IMR-90 (cell line): ENCODE measurements around the gene BSDC1.

Experiments
- BHLHE40 ChIP-seq: fragments of 150-350 bp; IDR thresholded peaks from 2 replicates; pipeline ENCODE4 v1.6.1; 2016; ENCODE audit warnings: mild to moderate bottlenecking, low read depth, low read length
- CHD1 ChIP-seq: IDR thresholded peaks from 2 replicates; pipeline ENCODE4 v1.6.1; 2012; ENCODE audit warnings: low read depth, low read length, improper control_type of control experiment
- CTCF ChIP-seq: conservative IDR thresholded peaks from 2 replicates; pipeline ENCODE4 v1.5.1; 2012; ENCODE audit warnings: mild to moderate bottlenecking, low read depth, low read length, improper control_type of control experiment
- ELK1 ChIP-seq: fragments of 150-350 bp; IDR thresholded peaks from 2 replicates; pipeline ENCODE4 v1.6.1; 2016; ENCODE audit warnings: low read depth, mild to moderate bottlenecking, low read length, moderate library complexity, borderline replicate concordance
- FOS ChIP-seq: fragments of 150-350 bp; IDR thresholded peaks from 2 replicates; pipeline ENCODE4 v1.6.1; 2016; ENCODE audit warnings: low read depth, low read length
- MAFK ChIP-seq: IDR thresholded peaks from 2 replicates; pipeline ENCODE4 v1.6.1; 2012; ENCODE audit warnings: low read depth, low read length, improper control_type of control experiment
- MAZ ChIP-seq: IDR thresholded peaks from 2 replicates; pipeline ENCODE4 v1.6.1; 2012; ENCODE audit warnings: low read depth, mild to moderate bottlenecking, low read length, improper control_type of control experiment, moderate library complexity, borderline replicate concordance
- POLR2A ChIP-seq: IDR thresholded peaks from 2 replicates; pipeline ENCODE4 v1.6.1; 2012; ENCODE audit warnings: mild to moderate bottlenecking, low read depth, low read length
- RAD21 ChIP-seq: IDR thresholded peaks from 2 replicates; pipeline ENCODE4 v1.6.1; 2012; ENCODE audit warnings: low read length, improper control_type of control experiment
- RCOR1 ChIP-seq: IDR thresholded peaks from 2 replicates; pipeline ENCODE4 v1.6.1; 2012; ENCODE audit warnings: mild to moderate bottlenecking, low read length, improper control_type of control experiment; ENCODE audit not compliant: insufficient replicate concordance
- RFX5 ChIP-seq: IDR thresholded peaks from 2 replicates; pipeline ENCODE4 v1.8.0; 2012; ENCODE audit warnings: low read depth, mild to moderate bottlenecking, low read length, moderate library complexity
- SMC3 ChIP-seq: fragments of 150-350 bp; IDR thresholded peaks from 2 replicates; pipeline ENCODE4 v1.6.1; 2016; ENCODE audit warnings: low read depth, mild to moderate bottlenecking, antibody characterized with exemption, low read length, moderate library complexity
- USF2 ChIP-seq: fragments of 150-350 bp; IDR thresholded peaks from 2 replicates; pipeline ENCODE4 v1.6.1; 2017; ENCODE audit warnings: mild to moderate bottlenecking, antibody characterized with exemption, low read length, low read depth

GRCh38 chr1:32438136-32438535, 43.9 kb upstream of the BSDC1 start:
- TF ChIP-seq SMC3 (no peak), POLR2A (no peak), CTCF (no peak), RFX5 (no peak), USF2 (no peak), RCOR1 (no peak), MAZ (no peak), ELK1 (no peak), FOS (no peak), BHLHE40 (no peak), RAD21 (no peak), CHD1 (no peak), MAFK (no peak)
